ENCODE results near the gene MESD.

MESD gene

GRCh38 chr15:80951941-80952340, 37.7 kb downstream of the MESD start:
- H3K4me3 ChIP-seq (ENCODE audit: control insufficient read depth, low read depth, low read length): no peak overlapping the region
- DNase-seq (ENCODE audit: low read depth): no peak
- TF ChIP-seq, protein P1, sequence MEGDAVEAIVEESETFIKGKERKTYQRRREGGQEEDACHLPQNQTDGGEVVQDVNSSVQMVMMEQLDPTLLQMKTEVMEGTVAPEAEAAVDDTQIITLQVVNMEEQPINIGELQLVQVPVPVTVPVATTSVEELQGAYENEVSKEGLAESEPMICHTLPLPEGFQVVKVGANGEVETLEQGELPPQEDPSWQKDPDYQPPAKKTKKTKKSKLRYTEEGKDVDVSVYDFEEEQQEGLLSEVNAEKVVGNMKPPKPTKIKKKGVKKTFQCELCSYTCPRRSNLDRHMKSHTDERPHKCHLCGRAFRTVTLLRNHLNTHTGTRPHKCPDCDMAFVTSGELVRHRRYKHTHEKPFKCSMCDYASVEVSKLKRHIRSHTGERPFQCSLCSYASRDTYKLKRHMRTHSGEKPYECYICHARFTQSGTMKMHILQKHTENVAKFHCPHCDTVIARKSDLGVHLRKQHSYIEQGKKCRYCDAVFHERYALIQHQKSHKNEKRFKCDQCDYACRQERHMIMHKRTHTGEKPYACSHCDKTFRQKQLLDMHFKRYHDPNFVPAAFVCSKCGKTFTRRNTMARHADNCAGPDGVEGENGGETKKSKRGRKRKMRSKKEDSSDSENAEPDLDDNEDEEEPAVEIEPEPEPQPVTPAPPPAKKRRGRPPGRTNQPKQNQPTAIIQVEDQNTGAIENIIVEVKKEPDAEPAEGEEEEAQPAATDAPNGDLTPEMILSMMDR (IDR thresholded peaks at IDR 0.05; ENCODE audit: control insufficient read depth, insufficient read depth, low read depth, low read length, missing control alignments): no peak

- TF ChIP-seq, protein P1 (IDR thresholded peaks at IDR 0.05; ENCODE audit: control insufficient read depth, insufficient read depth, low read depth, low read length, missing control alignments): no peak
- no peak overlapping the region for H3K4me3 ChIP-seq (ENCODE audit: control insufficient read depth, low read depth, low read length)
- no peak for DNase-seq (ENCODE audit: low read depth)
Observed at GRCh38 chr15:80950291-80951078, 39.1 kb downstream of the MESD start.

- DNase-seq (ENCODE audit: low read depth): no peak
- TF ChIP-seq, protein P1 (IDR thresholded peaks at IDR 0.05; ENCODE audit: control insufficient read depth, insufficient read depth, low read depth, low read length, missing control alignments): no peak
Observed at GRCh38 chr15:80949756-80950155, 39.9 kb downstream of the MESD start.

GRCh38 chr15:80948651-80949292, 40.8 kb downstream of the MESD start:
- TF ChIP-seq, protein P1 (IDR thresholded peaks at IDR 0.05; ENCODE audit: control insufficient read depth, insufficient read depth, low read depth, low read length, missing control alignments): no peak
- DNase-seq (ENCODE audit: low read depth): no peak
- no peak overlapping the region for H3K4me3 ChIP-seq (ENCODE audit: control insufficient read depth, low read depth, low read length)

More at GRCh38 chr15:80949756-80950155, 39.9 kb downstream of the MESD start:
- no peak overlapping the region for H3K4me3 ChIP-seq (ENCODE audit: control insufficient read depth, low read depth, low read length)

DNA sequence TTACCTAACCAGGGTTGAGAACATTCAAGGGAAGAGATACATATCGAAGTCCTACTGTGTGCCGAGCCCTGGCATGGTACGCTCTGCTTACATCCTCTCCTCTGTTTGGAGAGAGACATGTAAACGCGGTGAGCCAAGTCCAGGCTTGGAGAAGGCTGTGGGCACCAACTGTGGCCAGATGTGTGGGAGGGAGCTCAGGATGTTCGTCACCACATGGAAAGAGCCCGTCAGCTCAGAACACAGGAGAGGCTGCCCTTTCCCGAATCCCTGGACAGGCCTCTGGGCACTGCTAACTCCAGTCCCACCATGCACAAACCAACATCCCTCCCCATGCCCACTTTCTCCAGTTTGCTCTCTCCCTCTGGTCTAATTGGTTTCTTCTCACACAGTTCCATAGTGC, 43.0 kb downstream of the MESD start:
- DNase-seq (ENCODE audit: low read depth): no peak
- no peak overlapping the region for H3K4me3 ChIP-seq (ENCODE audit: control insufficient read depth, low read depth, low read length)
- TF ChIP-seq, protein P1 (IDR thresholded peaks at IDR 0.05; ENCODE audit: control insufficient read depth, insufficient read depth, low read depth, low read length, missing control alignments): no peak

DNA sequence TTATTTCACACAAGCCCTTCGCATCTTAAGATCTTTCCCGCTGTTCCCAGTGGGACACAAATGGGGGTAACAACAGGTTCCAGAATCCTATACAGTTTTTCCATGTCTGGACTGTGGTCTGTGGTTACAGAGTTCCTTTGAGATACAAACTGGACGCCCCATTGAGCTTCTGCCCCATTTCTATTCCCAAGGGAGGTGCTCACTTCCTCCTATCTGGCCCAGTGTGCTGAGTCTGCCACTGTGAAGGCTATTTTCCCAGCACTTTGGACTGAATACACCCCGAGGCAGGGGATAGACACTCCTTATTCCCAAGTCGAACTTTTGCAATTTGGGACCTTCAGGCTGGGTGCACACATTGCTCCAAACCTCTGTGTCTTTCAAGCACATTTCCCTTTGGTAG, 44.0 kb downstream of the MESD start:
- DNase-seq (ENCODE audit: low read depth): no peak
- H3K4me3 ChIP-seq (ENCODE audit: control insufficient read depth, low read depth, low read length): no peak overlapping the region
- TF ChIP-seq, protein P1 (IDR thresholded peaks at IDR 0.05; ENCODE audit: control insufficient read depth, insufficient read depth, low read depth, low read length, missing control alignments): no peak
